SK-N-MC (cell line): Measurements from ENCODE around the gene FHL5.

ENCODE experiments used
- EZH2 ChIP-seq: fragments of 200-600 bp; sonication (generic); IDR thresholded peaks from one replicate; pipeline ENCODE4 v1.6.1; 2017; ENCODE audit warnings: antibody characterized with exemption
- POLR2AphosphoS5 ChIP-seq: IDR thresholded peaks from 2 replicates; pipeline ENCODE4 v1.6.1; 2012; ENCODE audit warnings: mild to moderate bottlenecking, low read depth, low read length, borderline replicate concordance

DNA sequence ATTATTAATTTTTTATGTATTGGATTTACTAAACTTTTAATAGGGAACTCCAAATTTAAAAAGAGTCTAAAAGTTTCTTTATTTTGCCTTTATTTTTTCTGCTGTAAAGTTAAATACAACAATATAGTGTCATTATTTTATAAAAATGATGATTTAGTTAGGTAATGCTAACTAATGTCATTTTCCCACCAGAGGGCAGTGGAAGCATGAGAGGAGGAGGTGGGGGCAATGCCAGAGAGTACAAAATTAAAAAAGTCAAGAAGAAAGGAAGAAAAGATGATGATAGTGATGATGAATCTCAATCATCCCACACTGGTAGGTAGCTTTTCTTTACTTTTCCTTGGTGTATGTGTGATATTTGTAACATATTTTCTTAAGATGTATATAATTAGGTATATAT is 20.2 kb upstream of the FHL5 start:
- TF ChIP-seq POLR2AphosphoS5 = no peak
- no peak for TF ChIP-seq EZH2
